Measurements from ENCODE around the gene BPIFB2.
"Not testable (repeated sequence)": the region's sequence is repeated elsewhere in the genome, so short reads cannot be mapped to it uniquely, and the experiment has no call there.

Gene BPIFB2

DNA sequence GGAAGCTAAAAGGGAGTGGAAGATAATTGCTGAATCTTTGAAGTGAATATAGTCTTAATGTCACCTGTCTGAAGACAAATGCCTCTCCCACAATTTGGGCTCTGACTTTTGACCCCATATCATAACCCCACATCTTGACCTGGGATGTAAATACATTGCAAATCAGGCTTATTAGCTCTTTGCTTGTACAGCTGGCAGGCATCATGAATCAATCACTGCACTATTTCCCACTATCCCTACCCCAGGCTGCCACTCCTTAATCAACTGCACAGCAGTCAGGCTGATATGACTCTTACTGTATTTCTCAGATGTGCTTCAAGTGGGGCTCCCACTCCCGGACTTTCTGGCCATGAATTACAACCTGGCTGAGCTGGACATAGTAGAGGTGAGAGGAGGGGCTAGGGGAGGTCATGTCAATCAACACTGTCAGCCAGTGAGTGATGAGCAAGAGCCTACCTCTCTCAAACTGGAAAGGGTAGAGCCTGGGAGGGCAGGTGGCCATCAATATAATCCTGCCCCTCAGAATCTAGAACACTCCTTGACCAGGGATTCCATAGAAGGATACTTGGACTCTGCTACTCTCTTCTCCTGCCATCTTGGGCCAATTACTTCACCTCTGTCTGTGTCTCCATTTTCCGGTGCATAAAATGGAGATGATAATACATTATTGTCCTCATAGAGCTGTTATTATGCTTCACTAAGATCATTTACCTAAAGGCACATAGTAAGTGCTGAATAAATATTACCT lies 35.7 kb downstream of the BPIFB2 start:
- no peak for DNase-seq

DNA sequence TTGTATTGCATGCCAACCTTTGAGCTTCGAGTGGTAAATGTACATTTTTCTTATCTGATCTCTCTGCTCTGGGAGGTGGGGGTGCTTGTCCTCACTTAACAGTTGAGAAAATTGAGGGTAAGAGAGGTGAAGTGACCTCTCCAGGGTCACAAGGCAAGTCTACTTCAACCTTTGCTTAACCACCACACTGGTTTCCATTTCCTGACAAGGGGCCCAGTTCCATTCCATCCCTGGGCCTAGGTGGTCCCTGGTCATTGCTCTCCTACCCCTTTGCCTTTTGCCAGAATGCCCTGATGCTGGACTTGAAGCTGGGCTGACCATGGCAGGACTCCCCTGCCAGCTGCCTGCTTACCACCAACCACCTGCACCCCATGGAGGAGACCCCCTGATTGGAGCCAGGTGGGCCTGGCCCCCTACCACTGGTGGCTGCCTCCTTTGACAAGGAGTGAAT lies 36.3 kb downstream of the BPIFB2 start:
- no peak for DNase-seq

DNA sequence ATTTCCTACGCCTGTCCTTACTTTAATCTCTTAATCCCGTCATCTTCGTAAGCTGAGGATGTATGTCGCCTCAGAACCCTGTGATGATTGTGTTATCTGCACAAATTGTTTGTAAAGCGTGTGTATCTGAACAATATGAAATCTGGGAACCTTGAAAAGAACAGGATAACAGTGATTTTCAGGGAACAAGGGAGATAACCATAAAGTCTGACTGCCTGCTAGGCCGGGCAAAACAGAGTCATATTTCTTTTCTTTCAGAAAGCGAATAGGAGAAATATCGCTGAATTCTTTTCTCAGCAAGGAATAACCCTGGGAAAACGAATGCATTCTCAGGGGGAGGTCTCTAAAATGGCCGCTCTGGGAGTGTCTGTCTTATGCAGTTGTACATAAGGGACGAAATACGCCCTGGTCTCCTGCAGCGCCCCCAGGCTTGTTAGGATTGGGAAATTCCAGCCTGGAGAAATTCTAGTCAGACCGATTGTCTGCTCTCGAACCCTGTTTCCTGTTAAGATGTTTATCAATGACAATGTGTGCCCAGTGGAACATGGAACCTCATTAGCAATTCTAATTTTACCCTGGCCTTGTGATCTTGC lies 37.7 kb downstream of the BPIFB2 start:
- not testable (repeated sequence) for DNase-seq

DNA sequence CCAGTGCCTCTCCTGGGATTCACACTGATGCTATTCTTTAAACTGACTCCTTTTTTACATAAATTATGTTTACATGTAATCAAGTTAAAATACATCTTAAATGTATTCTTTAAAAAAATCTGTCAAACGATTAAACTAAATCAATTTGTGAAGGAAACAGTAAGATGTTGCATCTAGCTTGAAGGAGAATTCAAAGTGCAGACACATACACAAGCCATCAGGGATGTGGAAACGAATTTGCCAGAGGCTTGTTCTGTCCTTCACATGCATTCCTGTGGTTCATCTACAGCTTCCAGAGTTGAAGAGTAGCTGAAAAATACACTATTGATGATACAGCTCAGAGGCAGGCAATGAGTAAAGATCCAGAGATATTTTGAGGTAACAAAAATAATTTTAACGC lies 38.9 kb downstream of the BPIFB2 start:
- DNase-seq, result no peak

DNA sequence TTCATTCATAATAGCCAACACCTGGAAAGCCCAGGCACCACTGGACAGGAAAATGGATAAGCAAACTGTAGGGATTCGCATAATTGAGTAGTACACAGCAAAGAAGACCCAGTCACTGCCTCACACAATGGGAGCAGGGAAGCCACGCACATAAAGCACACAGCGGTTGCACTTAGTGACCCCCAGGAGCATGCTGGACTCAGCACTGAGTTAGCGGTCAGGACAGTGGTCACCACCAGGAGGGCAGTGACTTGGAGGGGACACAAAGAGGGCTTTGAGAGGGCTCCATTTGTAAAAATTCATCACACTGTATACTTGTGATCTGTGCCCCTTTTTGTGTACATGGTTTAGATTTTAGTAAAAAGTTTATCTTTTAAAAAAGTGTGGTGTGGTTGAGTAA lies 43.8 kb downstream of the BPIFB2 start:
- DNase-seq, result no peak

DNA sequence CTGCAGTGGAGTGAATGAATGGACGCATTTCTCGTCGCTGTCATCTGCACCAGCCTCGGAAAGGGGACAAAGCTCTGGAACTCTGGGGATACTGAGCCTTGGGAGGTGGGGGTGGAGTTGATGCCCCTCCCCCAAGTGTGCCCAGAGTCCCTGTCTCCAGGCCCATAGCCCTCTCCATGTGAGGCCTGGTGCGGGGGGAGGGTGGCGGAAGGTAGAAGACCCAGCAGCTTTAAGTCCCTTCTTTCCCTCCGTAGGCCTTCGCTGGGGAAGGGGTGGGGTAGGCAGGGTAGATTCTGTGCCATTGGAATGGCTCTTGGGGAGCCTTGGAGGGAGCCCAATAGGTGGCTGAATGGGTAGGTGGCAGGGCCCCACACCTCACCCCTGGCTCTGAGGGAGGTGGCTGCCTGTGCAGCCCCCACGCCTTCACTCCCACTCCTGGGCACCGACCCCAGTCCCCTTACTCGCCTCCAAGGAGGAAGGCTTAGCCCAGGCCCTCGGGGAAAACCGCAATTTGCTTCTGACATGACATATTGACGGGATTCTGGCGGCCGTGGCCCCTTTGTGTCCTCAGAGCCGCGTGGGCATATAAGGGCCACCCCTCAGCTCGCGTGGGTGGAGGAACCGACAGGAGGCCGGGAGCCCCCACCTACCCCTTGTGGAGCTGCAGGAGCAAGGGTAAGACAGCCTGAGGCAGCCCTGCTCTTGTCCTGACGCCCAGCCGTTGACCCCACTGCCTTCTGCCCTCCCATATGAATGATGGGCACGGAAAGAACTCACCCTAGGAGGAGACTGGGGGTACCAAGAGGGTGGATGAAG lies 46.0 kb downstream of the BPIFB2 start, which contains the start of gene BPIFB3:
BPIFB3 (plus strand) TSS at position 613 of the 816 bp plus-strand sequence. CDS start 1,533 bp downstream, outside the sequence.
- no peak for DNase-seq

DNA sequence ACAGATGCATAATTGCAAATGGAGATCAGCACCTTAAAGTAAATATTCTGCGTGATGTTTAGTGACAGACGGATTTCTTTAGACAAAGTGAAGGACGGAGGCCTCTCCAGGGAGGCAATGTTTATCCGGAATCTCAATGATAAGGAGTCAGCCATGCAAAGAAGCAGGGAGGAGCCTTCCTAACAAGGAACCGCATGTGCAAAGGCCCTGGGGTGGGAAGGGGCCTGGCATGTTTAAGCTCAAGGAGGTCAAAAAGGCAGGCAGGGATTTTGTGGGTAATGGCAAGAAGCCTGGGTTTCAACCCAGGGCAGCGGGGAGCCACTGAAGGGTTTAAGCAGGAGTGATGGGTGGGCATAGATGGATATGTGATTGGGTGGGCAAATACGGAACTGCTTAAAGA lies 46.9 kb downstream of the BPIFB2 start:
- no peak for DNase-seq

DNA sequence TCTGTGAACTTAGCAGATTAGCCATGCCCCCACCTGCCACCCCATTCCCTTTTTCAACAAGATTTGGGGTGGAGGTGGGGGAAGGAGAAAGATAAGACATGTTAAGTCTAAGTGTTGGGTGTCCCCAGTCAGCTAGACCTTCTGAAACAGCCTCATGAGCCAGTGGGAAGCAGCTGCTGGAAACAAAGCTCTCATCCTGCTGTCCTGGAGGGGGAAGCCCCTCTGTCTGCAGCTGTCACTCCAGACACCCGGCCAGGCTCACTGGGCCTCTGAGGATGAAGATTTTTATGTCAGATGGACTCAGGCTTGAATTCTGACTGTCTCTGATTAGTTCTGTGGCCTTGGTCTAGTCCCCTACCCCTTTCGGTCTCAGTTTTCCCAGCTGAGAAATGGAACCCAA lies 47.3 kb downstream of the BPIFB2 start:
- DNase-seq, result no peak

DNA sequence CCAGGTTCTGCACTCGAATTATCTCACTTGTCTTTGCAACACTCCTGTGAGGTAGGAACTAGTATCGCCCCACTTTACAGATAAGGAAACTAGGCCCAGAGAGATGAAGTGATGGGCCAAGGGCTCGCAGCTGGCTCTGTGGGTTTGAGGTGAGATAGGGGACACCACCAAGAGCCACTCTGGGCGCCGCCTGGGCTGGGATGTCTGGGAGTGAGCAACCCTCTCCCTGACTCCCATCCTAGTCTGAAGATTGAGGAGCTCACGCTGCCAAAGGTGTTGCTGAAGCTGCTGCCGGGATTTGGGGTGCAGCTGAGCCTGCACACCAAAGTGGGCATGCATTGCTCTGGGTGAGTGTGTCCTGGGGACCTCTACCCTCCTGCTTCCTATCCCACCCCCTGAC lies 51.6 kb downstream of the BPIFB2 start:
- no peak for DNase-seq

DNA sequence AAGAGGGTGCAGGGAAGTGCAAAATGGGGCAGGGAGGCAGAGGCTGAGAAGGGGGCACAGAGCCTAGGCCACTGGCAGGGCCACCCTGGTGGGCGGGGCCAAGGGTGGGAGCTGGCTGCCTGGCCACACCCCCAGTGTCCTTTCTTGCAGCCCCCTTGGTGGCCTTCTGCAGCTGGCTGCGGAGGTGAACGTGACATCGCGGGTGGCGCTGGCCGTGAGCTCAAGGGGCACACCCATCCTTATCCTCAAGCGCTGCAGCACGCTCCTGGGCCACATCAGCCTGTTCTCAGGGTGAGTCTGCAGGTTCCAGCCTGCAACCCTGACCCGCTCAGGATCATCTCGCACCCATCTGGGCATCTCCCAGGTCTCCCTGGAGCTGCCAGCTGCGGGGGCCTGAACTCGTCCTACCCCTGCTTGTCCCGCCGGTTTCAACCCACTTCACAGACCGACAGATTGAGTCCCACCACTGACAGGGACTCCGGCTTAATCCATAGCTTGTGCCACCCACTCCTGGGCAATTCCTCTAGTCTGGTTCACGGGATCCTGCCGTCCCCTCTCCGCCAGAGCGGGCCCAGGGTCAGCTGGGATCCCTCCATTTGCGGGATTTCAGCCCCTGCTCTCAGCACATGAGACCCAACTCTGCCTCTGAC lies 52.4 kb downstream of the BPIFB2 start:
- no peak for DNase-seq

DNA sequence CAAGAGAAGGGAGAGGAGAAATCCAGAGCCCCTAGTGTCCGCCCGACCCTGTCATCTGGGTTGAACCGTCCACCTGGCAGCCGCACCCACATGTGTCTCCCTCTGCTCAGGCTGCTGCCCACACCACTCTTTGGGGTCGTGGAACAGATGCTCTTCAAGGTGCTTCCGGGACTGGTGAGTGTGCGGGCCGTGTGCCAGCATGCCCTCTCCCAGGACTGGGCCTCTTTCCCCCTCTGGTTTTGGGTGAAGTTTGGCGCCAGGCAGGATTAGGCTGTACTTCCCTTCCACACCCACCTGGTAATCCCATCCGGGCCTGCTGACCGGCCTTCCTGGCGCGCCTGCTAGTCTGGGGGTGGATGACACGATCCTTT lies 54.1 kb downstream of the BPIFB2 start:
- DNase-seq, result no peak

DNA sequence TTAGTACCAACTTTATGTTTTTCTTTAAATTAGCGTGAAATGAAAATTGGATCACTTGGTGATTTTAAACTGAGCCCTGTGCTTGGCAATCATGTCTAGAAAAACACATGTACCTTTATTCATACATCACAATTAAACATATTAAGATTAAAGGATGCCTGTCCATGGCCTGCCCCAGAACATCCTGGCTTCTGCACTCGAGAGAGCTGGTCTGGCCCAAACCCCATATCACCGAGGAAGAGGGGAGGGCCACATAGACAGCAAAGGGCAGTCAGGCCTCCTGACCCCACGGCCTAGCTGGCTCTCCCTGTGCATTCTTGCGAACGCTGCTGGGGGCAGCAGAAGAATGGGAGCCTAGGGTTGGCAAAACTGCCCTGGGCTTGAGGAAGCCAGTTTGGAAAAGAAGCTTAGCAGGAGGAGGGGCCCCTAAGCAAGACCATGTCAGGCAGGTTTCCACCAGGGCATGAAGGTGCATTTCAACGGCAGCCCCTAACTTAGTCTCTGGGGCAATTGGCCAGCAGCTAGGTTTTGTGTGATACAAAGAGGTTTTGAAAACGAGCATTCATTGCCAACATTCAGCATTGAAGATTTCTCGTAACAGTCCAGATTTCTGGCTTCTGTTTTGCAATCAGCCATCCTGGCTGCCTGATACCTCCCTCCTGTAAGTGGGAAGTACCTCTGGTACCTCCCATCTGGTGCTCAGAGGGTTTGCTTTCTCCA lies 54.8 kb downstream of the BPIFB2 start:
- no peak for DNase-seq

DNA sequence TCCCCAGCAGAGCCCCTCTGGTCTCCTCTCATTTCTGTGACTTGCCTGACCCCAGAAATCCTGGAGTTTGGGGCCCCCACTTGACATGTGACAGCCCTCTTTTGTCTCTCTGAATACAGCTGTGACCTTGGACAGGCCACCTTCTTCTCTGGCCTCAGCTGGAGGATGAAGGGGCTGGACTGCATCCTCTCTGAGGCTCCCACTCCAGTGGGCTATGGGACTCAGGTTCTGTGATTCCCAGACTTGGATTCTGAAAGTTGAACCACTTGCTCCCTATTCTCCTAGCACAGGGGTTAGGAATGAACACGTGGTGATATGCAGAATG lies 55.3 kb downstream of the BPIFB2 start:
- no peak for DNase-seq

DNA sequence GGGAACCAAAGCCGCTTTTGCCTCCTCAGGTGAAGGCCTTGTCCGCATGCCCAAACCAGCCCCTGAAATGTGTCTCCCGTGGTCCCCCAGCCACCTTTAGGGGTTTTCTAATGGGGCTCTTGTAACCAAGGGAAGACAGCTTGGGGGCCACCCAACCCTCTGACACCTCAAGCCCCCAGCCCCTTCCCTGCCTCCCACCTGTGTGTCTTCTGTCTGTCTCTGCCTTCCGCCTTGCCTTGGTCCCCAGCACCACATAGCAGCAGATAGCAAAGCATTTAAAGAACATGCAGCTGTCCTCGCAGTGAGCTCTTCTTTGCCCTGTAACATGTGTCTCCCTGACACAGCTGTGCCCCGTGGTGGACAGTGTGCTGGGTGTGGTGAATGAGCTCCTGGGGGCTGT lies 55.8 kb downstream of the BPIFB2 start:
- no peak for DNase-seq

DNA sequence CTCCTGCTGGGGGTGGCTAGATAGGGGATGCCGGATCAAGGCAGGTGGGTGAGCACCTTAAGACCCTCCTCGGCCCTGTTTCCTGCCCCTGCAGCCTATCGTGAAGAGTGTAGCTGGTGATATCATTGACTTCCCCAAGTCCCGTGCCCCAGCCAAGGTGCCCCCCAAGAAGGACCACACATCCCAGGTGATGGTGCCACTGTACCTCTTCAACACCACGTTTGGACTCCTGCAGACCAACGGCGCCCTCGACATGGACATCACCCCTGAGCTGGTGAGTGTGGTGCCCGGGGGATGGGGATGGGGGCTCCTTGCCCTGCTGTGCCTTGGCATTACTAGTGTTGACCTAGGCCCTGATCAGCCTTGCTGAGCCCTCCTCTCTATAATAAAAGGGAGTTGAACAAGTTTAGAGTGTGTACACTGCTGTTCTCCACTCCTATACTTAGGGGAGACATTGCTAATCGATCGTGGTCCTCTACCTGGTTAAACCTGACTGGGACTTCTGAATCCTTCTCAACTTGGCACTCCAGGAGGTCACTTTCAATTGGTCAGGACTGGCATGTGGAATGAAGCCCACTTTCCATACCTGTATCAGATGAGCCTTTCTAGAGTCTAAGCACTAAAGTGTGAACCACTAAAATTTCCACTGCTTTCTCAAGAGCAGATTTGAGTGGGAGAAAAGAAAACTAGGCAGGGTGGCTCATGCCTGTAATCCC lies 57.2 kb downstream of the BPIFB2 start:
- no peak for DNase-seq

DNA sequence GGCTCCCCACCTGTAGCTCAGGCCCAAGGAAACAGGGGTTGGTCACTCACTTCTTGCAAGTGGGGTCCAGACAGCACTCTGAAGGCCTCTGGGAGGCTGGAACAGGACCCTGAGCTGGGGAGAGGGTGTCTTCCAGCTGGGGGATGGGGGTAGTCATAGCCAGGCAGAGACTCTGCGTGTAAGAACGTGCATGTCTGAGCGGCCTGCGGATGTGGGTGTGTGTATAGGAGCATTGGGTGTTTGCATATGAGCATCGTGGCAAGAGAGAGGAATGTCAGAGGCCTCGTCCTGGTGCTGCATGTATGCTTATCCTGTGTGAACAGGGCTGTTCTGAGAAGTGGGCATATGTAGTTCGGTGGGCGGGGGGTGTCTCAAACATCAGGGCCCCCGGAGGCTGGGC lies 58.3 kb downstream of the BPIFB2 start:
- no peak for DNase-seq

DNA sequence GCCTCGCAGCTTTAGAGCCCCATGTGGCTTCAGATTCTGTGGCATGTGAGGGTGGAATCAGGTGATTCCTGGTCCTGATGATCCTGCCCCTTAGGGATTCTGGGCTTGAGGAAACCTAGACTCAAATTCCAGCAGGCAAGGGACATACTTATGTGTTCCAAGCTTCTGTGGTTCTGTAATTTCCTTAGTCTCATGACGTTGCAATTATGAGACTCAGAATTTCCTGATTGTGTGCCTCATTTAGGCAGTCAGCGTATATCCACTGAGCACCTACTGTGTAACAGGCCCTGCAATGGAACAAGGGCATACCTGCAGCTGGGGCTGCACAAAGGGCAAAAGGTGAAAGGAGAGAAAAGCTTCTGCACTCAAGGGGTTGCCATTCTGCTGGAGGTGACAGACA lies 60.3 kb downstream of the BPIFB2 start:
- DNase-seq, result no peak

DNA sequence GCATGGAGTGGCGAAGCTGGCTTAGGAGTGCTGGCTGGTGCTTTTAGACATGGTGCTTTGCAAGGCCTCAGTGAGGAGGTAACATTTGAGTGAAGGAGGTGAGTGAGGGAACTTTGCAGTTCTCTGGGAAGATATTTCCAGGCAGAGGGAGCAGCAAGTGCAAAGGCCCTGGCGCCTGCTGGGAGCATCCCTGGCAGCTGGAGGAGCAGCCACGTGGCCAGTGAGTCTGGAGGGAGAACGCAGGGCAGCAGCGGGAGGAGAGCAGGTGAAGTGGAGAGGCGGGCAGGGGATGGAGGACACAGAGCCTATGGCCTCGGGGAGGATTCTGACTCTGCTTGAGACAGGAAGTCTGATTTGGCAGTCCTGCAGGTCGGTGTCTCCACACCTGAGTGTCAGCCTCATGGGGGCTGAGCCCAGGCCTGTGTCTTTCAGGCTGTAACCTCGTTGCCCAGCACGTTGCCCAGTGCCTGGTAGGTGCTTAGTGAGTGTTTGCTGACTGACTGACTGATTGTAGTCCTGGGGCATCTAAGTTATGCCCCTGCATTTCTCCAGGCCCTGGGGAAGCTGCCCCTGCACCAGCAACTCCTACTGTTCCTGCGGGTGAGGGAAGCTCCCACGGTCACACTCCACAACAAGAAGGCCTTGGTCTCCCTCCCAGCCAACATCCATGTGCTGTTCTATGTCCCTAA lies 60.9 kb downstream of the BPIFB2 start:
- no peak for DNase-seq

DNA sequence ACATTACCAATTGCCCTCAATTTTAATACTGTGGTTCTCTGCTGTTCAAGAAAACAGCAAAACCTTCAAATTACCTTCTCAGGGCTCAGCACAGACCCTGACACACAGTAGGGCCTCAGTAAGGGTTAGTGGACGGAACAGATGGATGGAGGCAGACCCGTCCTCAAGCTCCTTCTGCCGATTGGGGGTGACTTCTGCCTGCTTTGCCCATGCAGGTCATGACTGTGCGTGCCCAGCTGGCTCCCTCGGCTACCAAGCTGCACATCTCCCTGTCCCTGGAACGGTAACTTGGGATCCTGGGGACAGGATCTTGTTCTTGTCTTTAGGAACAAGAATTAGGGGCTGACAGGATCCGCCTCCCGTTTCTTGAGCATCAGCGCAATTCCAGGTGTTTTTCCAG lies 62.2 kb downstream of the BPIFB2 start:
- no peak for DNase-seq

DNA sequence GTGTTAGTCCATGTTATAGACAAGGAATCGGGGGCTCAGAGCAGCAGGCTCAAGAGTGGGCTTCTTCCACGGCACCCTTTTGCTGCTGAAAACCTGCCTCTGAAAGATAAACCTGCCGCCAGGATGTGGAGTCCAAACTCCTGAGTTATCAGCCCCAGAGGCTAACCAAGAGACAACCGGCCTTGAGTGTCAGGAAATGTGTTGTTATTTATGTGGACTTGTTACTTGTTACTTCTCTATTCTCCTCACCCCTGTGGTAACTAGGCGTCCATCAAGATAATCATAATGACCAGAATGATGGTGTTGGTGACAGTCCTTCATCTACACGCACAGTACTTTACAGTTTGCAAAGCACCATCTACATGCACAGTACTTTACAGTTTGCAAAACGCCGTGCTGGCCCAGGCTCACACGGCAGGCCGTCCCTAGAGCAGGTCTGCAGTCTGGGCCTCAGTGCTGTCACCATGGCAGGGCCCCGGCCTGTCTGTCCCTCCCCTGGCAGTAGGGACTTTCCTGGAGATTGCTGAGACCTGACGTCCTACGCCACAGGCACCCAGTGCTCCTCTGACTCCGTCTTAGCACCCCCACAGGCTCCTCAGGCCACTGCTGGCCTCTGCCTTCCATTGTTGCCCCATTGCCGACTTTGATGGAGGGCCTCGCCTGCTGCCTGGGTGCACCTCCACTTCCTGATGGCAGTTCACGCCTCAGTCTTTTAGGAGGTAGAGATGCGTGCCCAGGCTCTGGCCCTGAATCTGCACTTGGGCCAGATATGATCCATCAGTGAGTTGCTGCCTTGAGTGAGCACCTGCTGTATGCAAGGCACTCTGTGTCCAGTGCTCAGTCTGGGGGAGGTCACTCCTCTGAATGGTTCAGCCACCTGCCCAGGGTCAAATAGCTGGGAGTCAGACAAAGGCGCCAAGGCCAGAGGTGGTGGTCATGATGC lies 62.9 kb downstream of the BPIFB2 start:
- DNase-seq, result no peak

Measured in CD4-positive, alpha-beta T cell treated with Interferon alpha-2 for 1 hour (primary cell).